A673 (cell line): Measurements from ENCODE around the gene BAIAP2. TPM values are rescaled to one million over a fixed set of nuclear protein-coding genes. Genes with fewer than 3 reads are reported as not detected.

Experiments
- BruUV-seq: library from RNA; stranded (reverse); fragments of 400-500 nt; replicated peaks from 2 replicates; lab custom pipeline; 2021; lab: Mats Ljungman, UMichigan
- CTCF ChIA-PET: fragments of 300-600 bp; sonication (Branson Sonifier 250); formaldehyde crosslinking; loops from one replicate; lab custom pipeline; 2022; ENCODE audit warnings: antibody characterized with exemption; lab: Charles Lee
- POLR2A ChIA-PET: fragments of 300-600 bp; sonication (Branson Sonifier 250); formaldehyde crosslinking; loops from one replicate; lab custom pipeline; 2022; ENCODE audit warnings: antibody characterized with exemption; ENCODE audit not compliant: low non-redundant PET; lab: Charles Lee
- DNase-seq: peaks from one replicate; pipeline ENCODE4 v3.0.0-alpha.2; 2015; ENCODE audit warnings: low spot score
- H3K27ac ChIP-seq: fragments of 200-600 bp; sonication (generic); 2 replicates; pipeline ENCODE4 v1.5.1; 2016; ENCODE audit warnings: mixed run types, low read depth, mild to moderate bottlenecking, mixed read lengths, antibody characterized with exemption, low read length; ENCODE audit not compliant: poor library complexity, severe bottlenecking
- H3K27me3 ChIP-seq: fragments of 200-600 bp; sonication (generic); replicated peaks from 2 replicates; pipeline ENCODE4 v1.6.1; 2017; ENCODE audit warnings: mixed run types, low read depth, mild to moderate bottlenecking, mixed read lengths, antibody characterized with exemption, low read length; ENCODE audit not compliant: insufficient read depth, poor library complexity
- H3K36me3 ChIP-seq: fragments of 200-600 bp; sonication (generic); 2 replicates; pipeline ENCODE4 v1.6.1; 2016; ENCODE audit warnings: mixed run types, mild to moderate bottlenecking, mixed read lengths, antibody characterized with exemption, low read length; ENCODE audit not compliant: insufficient read depth, poor library complexity, severe bottlenecking
- H3K4me1 ChIP-seq: fragments of 200-600 bp; sonication (generic); 2 replicates; pipeline ENCODE4 v1.6.1; 2017; ENCODE audit warnings: mixed run types, mild to moderate bottlenecking, mixed read lengths, antibody characterized with exemption, low read length; ENCODE audit not compliant: insufficient read depth, poor library complexity, severe bottlenecking
- H3K4me3 ChIP-seq: fragments of 200-600 bp; sonication (generic); 2 replicates; pipeline ENCODE4 v1.5.1; 2016; ENCODE audit warnings: low read depth, mixed run types, mild to moderate bottlenecking, mixed read lengths, low read length; ENCODE audit not compliant: poor library complexity, severe bottlenecking
- H3K9me3 ChIP-seq: fragments of 200-600 bp; sonication (generic); 2 replicates; pipeline ENCODE4 v1.6.1; 2016; ENCODE audit warnings: mixed run types, low read depth, mild to moderate bottlenecking, mixed read lengths, antibody characterized with exemption, low read length; ENCODE audit not compliant: poor library complexity, severe bottlenecking
- CTCF ChIP-seq: fragments of 300-800, 200-600 bp; sonication (generic); conservative IDR thresholded peaks from 2 replicates; pipeline ENCODE4 v1.5.1; 2017; ENCODE audit warnings: low read depth, mild to moderate bottlenecking, antibody characterized with exemption, low read length, moderate library complexity, mixed read lengths
- EZH2 ChIP-seq: fragments of 200-600 bp; sonication (generic); IDR thresholded peaks from 2 replicates; pipeline ENCODE4 v1.6.1; 2017; ENCODE audit warnings: borderline replicate concordance, low read depth, mild to moderate bottlenecking, mixed read lengths, antibody characterized with exemption, low read length; ENCODE audit not compliant: poor library complexity, severe bottlenecking
- intact Hi-C: fragments of 100-400 bp; cut with micrococcal nuclease; formaldehyde crosslinking; loops from one replicate; pipeline ENCODE4 v1.10.0; 2022; ENCODE audit not compliant: unreplicated experiment
- total RNA-seq: library from RNA; stranded (reverse); gene quantifications from 2 replicates; pipeline ENCODE4 v1.2.3, GENCODE V29; 2021

The BAIAP2 gene
- total RNA-seq, 1 experiment from 2014 or later: 51.6 TPM

DNA sequence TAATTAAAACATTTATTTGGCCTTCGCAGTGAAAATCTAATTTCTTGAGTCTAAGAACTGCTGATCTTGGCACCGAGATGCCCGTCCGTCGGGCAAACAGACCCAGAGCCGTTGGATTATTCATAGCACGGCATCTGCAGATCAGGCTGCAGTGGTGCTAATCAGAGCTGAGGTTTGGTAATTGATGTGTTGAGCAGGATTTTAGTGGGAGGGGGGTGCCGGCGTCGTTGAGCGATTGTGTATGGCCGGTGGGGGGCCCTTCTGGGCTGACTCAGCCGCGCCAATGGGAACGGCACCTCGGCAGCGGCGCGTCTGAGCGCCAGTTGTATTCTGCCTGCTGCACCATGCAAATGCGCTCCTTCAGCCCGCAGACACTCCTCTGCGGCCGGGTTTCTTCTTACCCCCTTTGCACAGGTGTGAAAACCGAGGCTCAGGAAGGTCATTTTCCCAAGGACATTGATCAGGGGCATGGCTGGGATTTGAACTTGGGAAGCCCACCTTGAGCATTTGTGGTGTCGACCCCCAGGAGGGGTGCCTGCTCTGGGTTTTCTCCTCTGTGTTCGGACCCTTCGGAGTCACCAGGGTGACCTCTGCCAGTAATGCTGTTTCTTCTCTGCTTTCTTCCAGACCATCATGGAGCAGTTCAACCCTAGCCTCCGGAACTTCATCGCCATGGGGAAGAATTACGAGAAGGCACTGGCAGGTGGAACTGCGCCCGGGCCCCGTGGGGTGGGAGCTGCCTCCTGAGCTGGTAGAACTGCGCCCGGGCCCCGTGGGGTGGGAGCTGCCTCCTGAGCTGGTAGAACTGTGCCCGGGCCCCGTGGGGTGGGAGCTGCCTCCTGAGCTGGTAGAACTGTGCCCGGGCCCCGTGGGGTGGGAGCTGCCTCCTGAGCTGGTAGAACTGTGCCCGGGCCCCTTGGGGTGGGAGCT, 18.4 kb downstream of the BAIAP2 start:
- DNase-seq: no peak
- CTCF ChIA-PET: interaction anchor here (0.7 kb wide), 1 partner anchor 30 kb away, joined by 5 read pairs; no protein-coding TSS in a partner anchor
- TF ChIP-seq CTCF (no peak), EZH2 (no peak)
- Histone ChIP-seq H3K4me1 (peaks cover 22% of the 10 kb centered on the region), H3K9me3 (no peaks in the 10 kb centered on the region), H3K27me3 (no peaks in the 10 kb centered on the region), H3K36me3 (peaks cover under 1% of the 10 kb centered on the region), H3K27ac (no peak overlapping the region), H3K4me3 (no peak overlapping the region)
- POLR2A ChIA-PET: interaction anchor here (0.6 kb wide), 1 partner anchor 527 kb away, joined by 5 read pairs; no protein-coding TSS in a partner anchor
- intact Hi-C loops: no loop called here
- no TSS peak for BruUV-seq

DNA sequence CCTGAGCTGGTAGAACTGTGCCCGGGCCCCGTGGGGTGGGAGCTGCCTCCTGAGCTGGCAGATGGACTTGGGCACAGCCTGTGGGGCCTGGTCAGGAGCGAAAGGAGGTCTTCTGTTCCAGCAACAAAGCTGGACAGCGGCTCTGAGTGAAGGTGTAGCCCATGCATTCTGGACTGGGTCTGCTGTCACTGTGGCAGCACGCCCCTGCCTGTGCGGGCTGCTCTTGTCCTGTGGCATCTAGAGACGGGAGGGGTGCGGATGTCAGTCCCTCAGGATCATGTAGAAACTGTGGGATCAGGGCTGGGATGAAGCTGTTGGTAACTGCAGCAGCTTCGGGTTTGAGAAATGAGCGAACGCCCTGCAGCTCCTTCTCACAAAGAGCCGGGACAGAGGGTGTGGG, 19.4 kb downstream of the BAIAP2 start:
- Histone ChIP-seq H3K27me3 (no peaks in the 10 kb centered on the region), H3K9me3 (no peaks in the 10 kb centered on the region), H3K27ac (no peak overlapping the region), H3K4me3 (no peak overlapping the region), H3K36me3 (peaks cover 9% of the 10 kb centered on the region), H3K4me1 (peaks cover 22% of the 10 kb centered on the region)
- intact Hi-C loops: no loop called here
- CTCF ChIA-PET: no interaction called here
- POLR2A ChIA-PET: no interaction called here
- no peak for TF ChIP-seq CTCF
- no peak for TF ChIP-seq EZH2
- DNase-seq: no peak
- BruUV-seq: no TSS peak

GRCh38 chr17:81054881-81055370, 20.0 kb downstream of the BAIAP2 start:
- H3K9me3 ChIP-seq: no peaks in the 10 kb centered on the region
- peaks cover 9% of the 10 kb centered on the region for H3K36me3 ChIP-seq
- no peak overlapping the region for H3K4me3 ChIP-seq
- no TSS peak for BruUV-seq
- intact Hi-C loops: no loop called here
- no peak overlapping the region for H3K27ac ChIP-seq
- ChIA-PET POLR2A (no interaction called here), CTCF (no interaction called here)
- no peak for DNase-seq
- no peak for TF ChIP-seq CTCF
- no peak for TF ChIP-seq EZH2
- H3K4me1 ChIP-seq: peaks cover 22% of the 10 kb centered on the region
- no peaks in the 10 kb centered on the region for H3K27me3 ChIP-seq
